ENCODE data around the gene GGCX. TPM values are rescaled to one million over a fixed set of nuclear protein-coding genes. Genes with fewer than 3 reads are reported as not detected.
A peak's percentile ranks its signal among the peaks of the same experiment; 100 is the strongest.

GGCX gene
- total and polyA plus RNA-seq, 2 of the 13 experiments (the other 11 are each of a cell fraction or from before 2014, with no cell fraction given): 72.5 to 103 TPM

DNA sequence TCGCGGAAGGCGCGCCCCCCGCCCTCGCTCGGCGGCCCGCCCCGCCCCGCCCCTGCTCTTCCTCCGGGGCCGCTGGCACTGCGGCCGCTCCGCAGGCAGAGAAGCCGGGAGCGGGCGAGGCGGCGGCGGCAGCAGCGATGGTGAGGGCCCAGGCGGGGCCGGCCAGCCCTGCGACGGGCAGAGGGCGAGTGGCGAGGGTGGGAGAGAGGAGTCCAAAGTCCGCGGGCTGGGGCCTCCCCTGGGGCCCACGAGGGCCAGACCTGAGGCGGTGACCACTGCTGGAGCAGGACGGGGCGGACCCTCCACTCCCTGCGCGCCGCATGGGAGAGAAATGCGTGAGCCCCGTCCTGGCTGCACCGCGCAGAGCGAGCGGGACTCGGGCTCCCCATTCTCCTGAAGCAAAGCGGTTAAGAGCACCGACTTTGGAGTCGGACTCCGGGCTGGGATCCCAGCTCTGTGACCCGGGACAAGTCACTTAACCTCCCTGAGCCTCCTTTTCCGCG lies 23.1 kb upstream of the GGCX start, which contains the start of gene VAMP5 (continued):
- TF ChIP-seq, protein P1, sequence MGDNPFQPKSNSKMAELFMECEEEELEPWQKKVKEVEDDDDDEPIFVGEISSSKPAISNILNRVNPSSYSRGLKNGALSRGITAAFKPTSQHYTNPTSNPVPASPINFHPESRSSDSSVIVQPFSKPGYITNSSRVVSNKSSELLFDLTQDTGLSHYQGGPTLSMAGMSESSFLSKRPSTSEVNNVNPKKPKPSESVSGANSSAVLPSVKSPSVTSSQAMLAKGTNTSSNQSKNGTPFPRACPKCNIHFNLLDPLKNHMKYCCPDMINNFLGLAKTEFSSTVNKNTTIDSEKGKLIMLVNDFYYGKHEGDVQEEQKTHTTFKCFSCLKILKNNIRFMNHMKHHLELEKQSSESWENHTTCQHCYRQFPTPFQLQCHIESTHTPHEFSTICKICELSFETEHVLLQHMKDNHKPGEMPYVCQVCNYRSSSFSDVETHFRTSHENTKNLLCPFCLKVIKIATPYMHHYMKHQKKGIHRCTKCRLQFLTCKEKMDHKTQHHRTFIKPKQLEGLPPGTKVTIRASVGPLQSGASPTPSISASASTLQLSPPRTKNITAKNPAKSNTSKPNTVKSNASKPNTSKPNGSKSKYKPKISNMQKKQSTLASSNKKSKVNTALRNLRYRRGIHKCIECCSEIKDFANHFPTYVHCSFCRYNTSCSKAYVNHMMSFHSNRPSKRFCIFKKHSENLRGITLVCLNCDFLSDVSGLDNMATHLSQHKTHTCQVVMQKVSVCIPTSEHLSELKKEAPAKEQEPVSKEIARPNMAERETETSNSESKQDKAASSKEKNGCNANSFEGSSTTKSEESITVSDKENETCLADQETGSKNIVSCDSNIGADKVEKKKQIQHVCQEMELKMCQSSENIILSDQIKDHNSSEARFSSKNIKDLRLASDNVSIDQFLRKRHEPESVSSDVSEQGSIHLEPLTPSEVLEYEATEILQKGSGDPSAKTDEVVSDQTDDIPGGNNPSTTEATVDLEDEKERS (CRISPR knock-in tag; IDR thresholded peaks at IDR 0.05): peak; percentile 93
- TF ChIP-seq MTA1 (CRISPR knock-in tag; IDR thresholded peaks at IDR 0.05; ENCODE audit: borderline replicate concordance) (peak; percentile 97; the same call in 1 of the 2 replicates), ZBTB7B (CRISPR knock-in tag; IDR thresholded peaks at IDR 0.05) (peak; percentile 95), ZNF343 (CRISPR knock-in tag; IDR thresholded peaks at IDR 0.05) (peak; percentile 94), FOXK2 (IDR thresholded peaks at IDR 0.05) (no peak), ZNF577 (CRISPR knock-in tag; IDR thresholded peaks at IDR 0.05; ENCODE audit: borderline replicate concordance, low read depth) (no peak), SOX5 (CRISPR knock-in tag; IDR thresholded peaks at IDR 0.05; ENCODE audit: borderline replicate concordance) (no peak), ZNF672 (CRISPR knock-in tag; IDR thresholded peaks at IDR 0.05) (no peak), NCOA5 (CRISPR knock-in tag; IDR thresholded peaks at IDR 0.05) (no peak), ZNF841 (CRISPR knock-in tag; IDR thresholded peaks at IDR 0.05; ENCODE audit: borderline replicate concordance) (no peak), ZNF225 (CRISPR knock-in tag; IDR thresholded peaks at IDR 0.05) (no peak; the same call in 1 of the 2 replicates), SKI (IDR thresholded peaks at IDR 0.05; ENCODE audit: partially characterized antibody) (peak; percentile 69), RBAK (CRISPR knock-in tag; IDR thresholded peaks at IDR 0.05) (peak; percentile 60; the same call in 1 of the 2 replicates)
- TF ChIP-seq, protein P2, sequence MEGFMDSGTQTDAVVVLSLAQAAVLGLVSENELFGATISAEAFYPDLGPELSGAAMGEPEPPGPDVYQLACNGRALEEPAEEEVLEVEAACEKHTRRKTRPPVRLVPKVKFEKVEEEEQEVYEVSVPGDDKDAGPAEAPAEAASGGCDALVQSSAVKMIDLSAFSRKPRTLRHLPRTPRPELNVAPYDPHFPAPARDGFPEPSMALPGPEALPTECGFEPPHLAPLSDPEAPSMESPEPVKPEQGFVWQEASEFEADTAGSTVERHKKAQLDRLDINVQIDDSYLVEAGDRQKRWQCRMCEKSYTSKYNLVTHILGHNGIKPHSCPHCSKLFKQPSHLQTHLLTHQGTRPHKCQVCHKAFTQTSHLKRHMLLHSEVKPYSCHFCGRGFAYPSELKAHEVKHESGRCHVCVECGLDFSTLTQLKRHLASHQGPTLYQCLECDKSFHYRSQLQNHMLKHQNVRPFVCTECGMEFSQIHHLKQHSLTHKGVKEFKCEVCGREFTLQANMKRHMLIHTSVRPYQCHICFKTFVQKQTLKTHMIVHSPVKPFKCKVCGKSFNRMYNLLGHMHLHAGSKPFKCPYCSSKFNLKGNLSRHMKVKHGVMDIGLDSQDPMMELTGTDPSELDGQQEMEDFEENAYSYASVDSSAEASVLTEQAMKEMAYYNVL (CRISPR knock-in tag; IDR thresholded peaks at IDR 0.05; ENCODE audit: borderline replicate concordance): no peak; the same call in 1 of the 2 replicates
- TF ChIP-seq, protein P3, sequence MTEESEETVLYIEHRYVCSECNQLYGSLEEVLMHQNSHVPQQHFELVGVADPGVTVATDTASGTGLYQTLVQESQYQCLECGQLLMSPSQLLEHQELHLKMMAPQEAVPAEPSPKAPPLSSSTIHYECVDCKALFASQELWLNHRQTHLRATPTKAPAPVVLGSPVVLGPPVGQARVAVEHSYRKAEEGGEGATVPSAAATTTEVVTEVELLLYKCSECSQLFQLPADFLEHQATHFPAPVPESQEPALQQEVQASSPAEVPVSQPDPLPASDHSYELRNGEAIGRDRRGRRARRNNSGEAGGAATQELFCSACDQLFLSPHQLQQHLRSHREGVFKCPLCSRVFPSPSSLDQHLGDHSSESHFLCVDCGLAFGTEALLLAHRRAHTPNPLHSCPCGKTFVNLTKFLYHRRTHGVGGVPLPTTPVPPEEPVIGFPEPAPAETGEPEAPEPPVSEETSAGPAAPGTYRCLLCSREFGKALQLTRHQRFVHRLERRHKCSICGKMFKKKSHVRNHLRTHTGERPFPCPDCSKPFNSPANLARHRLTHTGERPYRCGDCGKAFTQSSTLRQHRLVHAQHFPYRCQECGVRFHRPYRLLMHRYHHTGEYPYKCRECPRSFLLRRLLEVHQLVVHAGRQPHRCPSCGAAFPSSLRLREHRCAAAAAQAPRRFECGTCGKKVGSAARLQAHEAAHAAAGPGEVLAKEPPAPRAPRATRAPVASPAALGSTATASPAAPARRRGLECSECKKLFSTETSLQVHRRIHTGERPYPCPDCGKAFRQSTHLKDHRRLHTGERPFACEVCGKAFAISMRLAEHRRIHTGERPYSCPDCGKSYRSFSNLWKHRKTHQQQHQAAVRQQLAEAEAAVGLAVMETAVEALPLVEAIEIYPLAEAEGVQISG (CRISPR knock-in tag; IDR thresholded peaks at IDR 0.05): peak; percentile 73; the same call in 1 of the 2 replicates
- TF ChIP-seq, protein P4, sequence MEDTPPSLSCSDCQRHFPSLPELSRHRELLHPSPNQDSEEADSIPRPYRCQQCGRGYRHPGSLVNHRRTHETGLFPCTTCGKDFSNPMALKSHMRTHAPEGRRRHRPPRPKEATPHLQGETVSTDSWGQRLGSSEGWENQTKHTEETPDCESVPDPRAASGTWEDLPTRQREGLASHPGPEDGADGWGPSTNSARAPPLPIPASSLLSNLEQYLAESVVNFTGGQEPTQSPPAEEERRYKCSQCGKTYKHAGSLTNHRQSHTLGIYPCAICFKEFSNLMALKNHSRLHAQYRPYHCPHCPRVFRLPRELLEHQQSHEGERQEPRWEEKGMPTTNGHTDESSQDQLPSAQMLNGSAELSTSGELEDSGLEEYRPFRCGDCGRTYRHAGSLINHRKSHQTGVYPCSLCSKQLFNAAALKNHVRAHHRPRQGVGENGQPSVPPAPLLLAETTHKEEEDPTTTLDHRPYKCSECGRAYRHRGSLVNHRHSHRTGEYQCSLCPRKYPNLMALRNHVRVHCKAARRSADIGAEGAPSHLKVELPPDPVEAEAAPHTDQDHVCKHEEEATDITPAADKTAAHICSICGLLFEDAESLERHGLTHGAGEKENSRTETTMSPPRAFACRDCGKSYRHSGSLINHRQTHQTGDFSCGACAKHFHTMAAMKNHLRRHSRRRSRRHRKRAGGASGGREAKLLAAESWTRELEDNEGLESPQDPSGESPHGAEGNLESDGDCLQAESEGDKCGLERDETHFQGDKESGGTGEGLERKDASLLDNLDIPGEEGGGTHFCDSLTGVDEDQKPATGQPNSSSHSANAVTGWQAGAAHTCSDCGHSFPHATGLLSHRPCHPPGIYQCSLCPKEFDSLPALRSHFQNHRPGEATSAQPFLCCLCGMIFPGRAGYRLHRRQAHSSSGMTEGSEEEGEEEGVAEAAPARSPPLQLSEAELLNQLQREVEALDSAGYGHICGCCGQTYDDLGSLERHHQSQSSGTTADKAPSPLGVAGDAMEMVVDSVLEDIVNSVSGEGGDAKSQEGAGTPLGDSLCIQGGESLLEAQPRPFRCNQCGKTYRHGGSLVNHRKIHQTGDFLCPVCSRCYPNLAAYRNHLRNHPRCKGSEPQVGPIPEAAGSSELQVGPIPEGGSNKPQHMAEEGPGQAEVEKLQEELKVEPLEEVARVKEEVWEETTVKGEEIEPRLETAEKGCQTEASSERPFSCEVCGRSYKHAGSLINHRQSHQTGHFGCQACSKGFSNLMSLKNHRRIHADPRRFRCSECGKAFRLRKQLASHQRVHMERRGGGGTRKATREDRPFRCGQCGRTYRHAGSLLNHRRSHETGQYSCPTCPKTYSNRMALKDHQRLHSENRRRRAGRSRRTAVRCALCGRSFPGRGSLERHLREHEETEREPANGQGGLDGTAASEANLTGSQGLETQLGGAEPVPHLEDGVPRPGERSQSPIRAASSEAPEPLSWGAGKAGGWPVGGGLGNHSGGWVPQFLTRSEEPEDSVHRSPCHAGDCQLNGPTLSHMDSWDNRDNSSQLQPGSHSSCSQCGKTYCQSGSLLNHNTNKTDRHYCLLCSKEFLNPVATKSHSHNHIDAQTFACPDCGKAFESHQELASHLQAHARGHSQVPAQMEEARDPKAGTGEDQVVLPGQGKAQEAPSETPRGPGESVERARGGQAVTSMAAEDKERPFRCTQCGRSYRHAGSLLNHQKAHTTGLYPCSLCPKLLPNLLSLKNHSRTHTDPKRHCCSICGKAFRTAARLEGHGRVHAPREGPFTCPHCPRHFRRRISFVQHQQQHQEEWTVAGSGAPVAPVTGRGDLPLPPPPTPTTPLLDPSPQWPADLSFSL (CRISPR knock-in tag; IDR thresholded peaks at IDR 0.05): no peak

Data from HepG2 (cell line).